Stomach smooth muscle (tissue), 2 donors: Measurements from ENCODE around the gene HCAR1.
"Not testable (repeated sequence)": the region's sequence is repeated elsewhere in the genome, so short reads cannot be mapped to it uniquely, and the experiment has no call there.

Experiments used
- H3K27ac ChIP-seq: one replicate; pipeline ENCODE4 v1.7.0; 2013; ENCODE audit warnings: mild to moderate bottlenecking, low read length, inconsistent platforms
- H3K27me3 ChIP-seq, 2 donors: one replicate each; pipeline ENCODE4 v1.7.0; 2013; ENCODE audit warnings: low read length in 2 of 2; ENCODE audit not compliant: insufficient read depth in 2 of 2, control insufficient read depth in 1 of 2
- H3K36me3 ChIP-seq, 2 donors: one replicate each; pipeline ENCODE4 v1.7.0; 2013; ENCODE audit warnings: low read length in 2 of 2; ENCODE audit not compliant: control insufficient read depth in 2 of 2, insufficient read depth in 2 of 2
- H3K4me1 ChIP-seq: one replicate; pipeline ENCODE4 v1.7.0; 2013; ENCODE audit warnings: low read length; ENCODE audit not compliant: control insufficient read depth, insufficient read depth
- H3K4me3 ChIP-seq, 2 donors: one replicate each; pipeline ENCODE4 v1.7.0; 2013; ENCODE audit warnings: low read length in 2 of 2
- H3K9ac ChIP-seq, 2 donors: one replicate each; pipeline ENCODE4 v1.7.0; 2013; ENCODE audit warnings: low read length in 2 of 2, mild to moderate bottlenecking in 1 of 2
- H3K9me3 ChIP-seq, 2 donors: one replicate each; pipeline ENCODE4 v1.7.0; 2013; ENCODE audit warnings: low read length in 2 of 2; ENCODE audit not compliant: control insufficient read depth in 2 of 2
- donor health status: healthy.
- donor health status: Pancreatic carcinoma.

The HCAR1 gene

DNA sequence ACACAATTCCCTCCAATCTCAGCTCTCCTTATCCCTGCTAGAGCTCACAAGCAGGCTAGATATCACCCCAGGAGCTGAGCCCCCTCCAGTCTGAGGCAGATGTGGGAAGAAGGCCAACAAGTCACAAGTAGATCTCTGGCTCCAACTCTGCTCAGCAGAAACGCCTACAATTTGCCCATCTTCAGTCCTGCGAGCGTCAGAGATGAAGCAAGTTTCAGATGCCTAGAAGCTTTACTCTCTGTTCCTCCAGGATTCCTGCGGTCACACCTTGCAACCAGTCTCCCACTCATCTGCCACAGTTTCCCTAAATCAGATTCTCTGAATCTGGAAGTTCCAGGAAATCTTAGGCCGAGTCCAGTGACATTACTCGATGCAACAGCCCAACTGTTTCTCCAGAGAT, 15.4 kb downstream of the HCAR1 start:
- not testable (repeated sequence) for H3K27me3 ChIP-seq, H3K9ac ChIP-seq, H3K4me3 ChIP-seq, H3K27ac ChIP-seq, H3K4me1 ChIP-seq, H3K36me3 ChIP-seq, H3K9me3 ChIP-seq

DNA sequence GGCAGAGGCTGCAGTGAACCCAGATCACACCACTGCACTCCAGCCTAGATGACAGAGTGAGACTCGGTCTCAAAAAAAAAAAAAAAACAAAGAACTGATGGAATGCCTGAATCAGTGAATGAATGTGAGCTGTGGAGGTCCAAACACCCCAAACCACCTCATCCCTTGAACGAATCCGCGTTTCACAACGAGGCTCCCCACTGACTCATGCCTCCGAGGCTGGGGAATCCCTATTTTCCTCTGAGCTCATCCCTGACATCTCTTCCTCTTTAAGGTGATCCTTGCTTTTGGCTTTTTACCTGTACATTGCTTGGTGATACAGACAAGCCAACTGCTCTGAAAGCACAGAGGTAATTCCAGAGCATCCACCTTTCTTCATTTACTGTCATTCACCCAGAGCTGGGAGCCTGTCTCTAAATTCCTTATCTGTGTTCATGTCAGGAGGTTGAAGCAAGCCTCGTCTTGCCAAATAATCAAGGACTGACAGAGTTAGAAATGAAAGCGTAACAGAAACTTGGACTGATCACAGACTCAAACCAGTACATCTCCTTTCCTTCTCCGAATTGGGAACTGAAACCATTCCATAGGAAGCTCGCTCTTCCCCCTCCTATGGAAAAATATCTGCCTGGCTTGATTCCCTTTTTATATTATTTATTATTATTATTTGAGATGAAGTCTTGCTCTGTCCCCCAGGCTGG, 17.0 kb downstream of the HCAR1 start:
- H3K4me1 ChIP-seq, H3K36me3 ChIP-seq, H3K27ac ChIP-seq, H3K9me3 ChIP-seq, H3K4me3 ChIP-seq, H3K27me3 ChIP-seq, H3K9ac ChIP-seq: not testable (repeated sequence)

DNA sequence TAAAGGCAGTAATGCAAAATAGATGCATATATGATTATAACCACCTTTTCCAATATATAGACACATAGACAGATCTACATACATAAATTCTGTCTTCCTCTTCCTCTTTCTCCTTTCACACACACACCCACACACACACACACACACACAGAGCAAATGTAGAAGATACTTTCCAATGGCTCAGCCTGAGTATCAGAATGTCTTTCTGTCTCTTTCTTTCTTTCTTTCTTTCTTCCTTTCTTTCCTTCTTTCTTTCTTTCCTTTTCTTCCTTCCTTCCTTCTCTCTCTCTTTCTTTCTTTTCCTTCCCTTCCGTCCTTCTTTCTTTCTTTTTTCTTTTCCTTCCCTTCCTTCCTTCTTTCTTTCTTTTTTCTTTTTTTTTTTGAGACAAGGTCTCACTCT, 19.4 kb downstream of the HCAR1 start:
- not testable (repeated sequence) for H3K27me3 ChIP-seq, H3K4me3 ChIP-seq, H3K9ac ChIP-seq, H3K36me3 ChIP-seq, H3K27ac ChIP-seq, H3K9me3 ChIP-seq, H3K4me1 ChIP-seq

DNA sequence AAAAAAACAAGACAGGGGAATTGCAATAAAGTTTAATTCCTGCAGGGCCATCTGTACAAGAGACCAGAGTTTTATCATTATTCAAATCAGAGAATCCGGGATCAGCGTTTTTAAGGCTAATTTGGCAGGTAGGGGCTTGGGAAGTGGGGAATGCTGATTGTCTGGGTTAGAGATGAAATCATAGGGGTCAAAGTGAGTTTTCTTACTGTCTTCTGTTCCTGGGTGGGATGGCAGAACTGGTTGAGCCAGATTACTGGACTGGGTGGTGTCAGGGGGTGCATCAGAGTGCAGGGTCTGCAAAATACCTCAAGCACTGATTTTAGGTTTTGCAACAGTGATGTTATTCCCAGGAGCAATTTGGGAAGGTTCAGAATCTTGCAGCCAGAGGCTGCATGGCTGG, 20.3 kb downstream of the HCAR1 start:
- not testable (repeated sequence) for H3K36me3 ChIP-seq, H3K27me3 ChIP-seq, H3K27ac ChIP-seq

DNA sequence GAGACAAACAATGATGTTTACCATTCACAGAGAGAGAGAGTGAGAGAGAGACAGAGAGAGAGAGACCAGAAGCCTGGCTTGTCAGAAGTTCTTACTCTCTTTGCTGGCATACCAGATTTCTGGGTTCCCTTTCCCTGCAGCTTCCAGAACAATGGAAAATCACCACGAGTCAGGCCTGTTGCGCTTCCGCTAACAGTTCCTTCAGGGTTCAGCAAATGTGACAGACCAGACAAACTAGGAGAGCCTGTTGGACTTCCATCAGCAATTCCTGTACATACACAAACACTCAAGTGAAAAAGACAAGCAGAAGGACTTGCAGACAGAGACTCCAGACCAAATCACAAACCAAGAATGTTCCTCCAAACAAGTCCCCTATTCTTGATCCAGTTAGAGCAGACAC, 21.4 kb downstream of the HCAR1 start:
- H3K27ac ChIP-seq, H3K27me3 ChIP-seq, H3K36me3 ChIP-seq, H3K4me3 ChIP-seq, H3K9me3 ChIP-seq, H3K9ac ChIP-seq, H3K4me1 ChIP-seq: not testable (repeated sequence)

More for the DNA sequence above, 20.3 kb downstream of the HCAR1 start:
- not testable (repeated sequence) for H3K4me3 ChIP-seq, H3K4me1 ChIP-seq, H3K9ac ChIP-seq, H3K9me3 ChIP-seq

DNA sequence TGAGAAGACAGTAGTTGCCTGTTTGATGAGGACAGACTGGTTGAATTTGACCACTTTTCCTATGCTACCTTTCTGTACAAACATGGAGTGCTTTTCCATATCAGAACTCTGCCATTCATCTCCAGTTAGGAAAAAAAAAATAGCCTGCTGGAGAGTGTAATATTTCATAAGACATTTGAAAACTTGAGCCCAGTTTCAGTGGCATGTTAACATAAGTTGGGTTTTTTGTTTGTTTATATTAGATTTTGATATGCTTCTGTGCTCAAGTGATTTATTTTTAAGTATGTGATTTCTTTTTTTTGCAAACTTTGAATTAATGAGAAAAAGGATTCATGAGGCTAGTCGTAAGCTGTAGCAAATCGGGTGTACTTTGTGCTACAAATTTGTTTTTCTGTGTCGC, 26.8 kb downstream of the HCAR1 start:
- H3K27me3 ChIP-seq, H3K27ac ChIP-seq, H3K4me3 ChIP-seq, H3K9me3 ChIP-seq, H3K36me3 ChIP-seq, H3K9ac ChIP-seq, H3K4me1 ChIP-seq: not testable (repeated sequence)

DNA sequence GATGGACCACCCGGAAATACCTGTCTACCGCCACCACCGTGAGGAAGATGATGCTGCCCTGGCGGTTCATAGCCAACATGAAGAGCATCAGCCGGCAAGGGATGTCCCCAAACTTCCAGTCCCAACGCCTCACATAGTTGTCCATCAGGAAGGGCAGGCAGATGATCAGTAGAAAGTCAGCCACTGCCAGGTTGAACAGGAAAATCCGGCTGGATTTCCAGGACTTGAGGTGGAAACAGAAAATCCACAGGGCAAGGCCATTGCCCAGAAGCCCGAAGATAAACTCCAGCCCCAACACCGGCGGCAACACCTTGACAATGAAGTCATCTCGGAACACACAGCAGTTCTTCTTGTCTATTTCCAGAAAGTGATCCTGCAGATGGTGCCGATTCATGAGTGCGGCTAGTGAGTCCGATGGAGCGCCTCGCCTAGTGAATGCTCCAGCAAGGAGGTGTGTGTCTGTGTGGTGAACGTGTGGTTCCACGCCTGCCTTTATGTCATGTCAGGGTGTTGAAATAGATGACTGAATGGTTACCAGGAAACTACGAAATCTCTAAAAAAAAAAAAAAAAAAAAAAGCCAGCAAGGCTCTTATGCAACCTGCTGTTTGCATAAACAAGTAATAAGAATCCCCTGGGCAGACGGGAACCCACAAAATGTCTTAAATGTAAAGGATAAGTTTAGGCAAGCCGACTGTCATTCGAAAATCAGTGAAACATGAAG, 27.6 kb downstream of the HCAR1 start, which contains the start of gene HCAR2:
Gene HCAR2 (minus strand): TSS at position 468 of the 722 bp plus-strand sequence. CDS start 74 bp downstream, at position 394.
- H3K27ac ChIP-seq, H3K9ac ChIP-seq, H3K4me1 ChIP-seq, H3K9me3 ChIP-seq, H3K27me3 ChIP-seq, H3K36me3 ChIP-seq, H3K4me3 ChIP-seq: not testable (repeated sequence)

DNA sequence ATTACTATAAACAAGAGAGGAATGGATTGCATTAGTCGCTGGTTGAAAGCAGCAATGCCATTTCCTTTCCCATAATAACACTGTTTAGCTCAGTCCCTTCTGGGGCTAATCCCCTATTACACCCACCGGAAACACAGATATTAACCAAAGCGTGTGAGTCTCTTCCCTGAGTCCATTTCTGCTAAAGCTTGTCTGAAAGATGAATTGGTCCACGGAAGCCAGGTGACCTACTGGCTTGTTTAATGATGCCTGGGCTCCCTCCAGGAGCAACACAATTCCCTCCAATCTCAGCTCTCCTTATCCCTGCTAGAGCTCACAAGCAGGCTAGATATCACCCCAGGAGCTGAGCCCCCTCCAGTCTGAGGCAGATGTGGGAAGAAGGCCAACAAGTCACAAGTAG, 29.2 kb downstream of the HCAR1 start:
- H3K27ac ChIP-seq, H3K4me1 ChIP-seq, H3K27me3 ChIP-seq, H3K9ac ChIP-seq, H3K9me3 ChIP-seq, H3K36me3 ChIP-seq, H3K4me3 ChIP-seq: not testable (repeated sequence)

DNA sequence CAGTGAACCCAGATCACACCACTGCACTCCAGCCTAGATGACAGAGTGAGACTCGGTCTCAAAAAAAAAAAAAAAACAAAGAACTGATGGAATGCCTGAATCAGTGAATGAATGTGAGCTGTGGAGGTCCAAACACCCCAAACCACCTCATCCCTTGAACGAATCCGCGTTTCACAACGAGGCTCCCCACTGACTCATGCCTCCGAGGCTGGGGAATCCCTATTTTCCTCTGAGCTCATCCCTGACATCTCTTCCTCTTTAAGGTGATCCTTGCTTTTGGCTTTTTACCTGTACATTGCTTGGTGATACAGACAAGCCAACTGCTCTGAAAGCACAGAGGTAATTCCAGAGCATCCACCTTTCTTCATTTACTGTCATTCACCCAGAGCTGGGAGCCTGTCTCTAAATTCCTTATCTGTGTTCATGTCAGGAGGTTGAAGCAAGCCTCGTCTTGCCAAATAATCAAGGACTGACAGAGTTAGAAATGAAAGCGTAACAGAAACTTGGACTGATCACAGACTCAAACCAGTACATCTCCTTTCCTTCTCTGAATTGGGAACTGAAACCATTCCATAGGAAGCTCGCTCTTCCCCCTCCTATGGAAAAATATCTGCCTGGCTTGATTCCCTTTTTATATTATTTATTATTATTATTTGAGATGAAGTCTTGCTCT, 30.5 kb downstream of the HCAR1 start:
- not testable (repeated sequence) for H3K9ac ChIP-seq, H3K27me3 ChIP-seq, H3K4me1 ChIP-seq, H3K9me3 ChIP-seq, H3K36me3 ChIP-seq, H3K4me3 ChIP-seq, H3K27ac ChIP-seq

DNA sequence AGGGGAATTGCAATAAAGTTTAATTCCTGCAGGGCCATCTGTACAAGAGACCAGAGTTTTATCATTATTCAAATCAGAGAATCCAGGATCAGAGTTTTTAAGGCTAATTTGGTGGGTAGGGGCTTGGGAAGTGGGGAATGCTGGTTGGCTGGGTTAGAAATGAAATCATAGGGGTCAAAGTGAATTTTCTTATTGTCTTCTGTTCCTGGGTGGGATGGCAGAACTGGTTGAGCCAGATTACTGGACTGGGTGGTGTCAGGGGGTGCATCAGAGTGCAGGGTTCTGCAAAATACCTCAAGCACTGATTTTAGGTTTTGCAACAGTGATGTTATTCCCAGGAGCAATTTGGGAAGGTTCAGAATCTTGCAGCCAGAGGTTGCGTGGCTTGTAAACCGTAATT, 33.7 kb downstream of the HCAR1 start:
- not testable (repeated sequence) for H3K9me3 ChIP-seq, H3K4me3 ChIP-seq, H3K36me3 ChIP-seq, H3K4me1 ChIP-seq, H3K9ac ChIP-seq, H3K27me3 ChIP-seq, H3K27ac ChIP-seq

DNA sequence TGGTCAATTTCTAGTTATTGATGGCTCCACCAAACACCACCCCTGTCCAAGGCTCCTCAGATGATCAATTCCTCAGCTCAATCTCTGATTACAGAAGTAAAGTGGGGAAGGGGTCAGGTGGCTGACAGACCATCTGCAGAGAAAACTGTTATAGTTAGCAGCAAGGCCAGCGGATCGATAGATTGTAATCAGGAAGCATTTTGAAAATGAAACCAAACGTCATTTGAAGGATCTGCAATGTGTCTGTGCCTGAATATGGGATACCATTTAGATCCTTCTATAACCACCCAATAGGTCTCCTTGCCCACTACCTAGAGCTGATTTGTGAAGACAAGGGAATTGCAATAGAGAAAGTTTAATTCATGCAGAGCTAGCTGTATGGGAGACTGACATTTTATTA, 39.1 kb downstream of the HCAR1 start:
- no peak overlapping the region for H3K9ac ChIP-seq
- H3K4me1 ChIP-seq: no peaks in the 10 kb centered on the region
- H3K9me3 ChIP-seq: no peaks in the 10 kb centered on the region
- H3K27me3 ChIP-seq: no peaks in the 10 kb centered on the region
- H3K27ac ChIP-seq: no peak overlapping the region
- H3K36me3 ChIP-seq: no peaks in the 10 kb centered on the region
- H3K4me3 ChIP-seq: no peak overlapping the region
